Parathyroid adenoma (tissue), 2 donors: ENCODE data around the gene IL1RAPL1.

ENCODE experiments used
- H2AFZ ChIP-seq: fragments of 300-600 bp; sonication (generic); one replicate; pipeline ENCODE4 v1.7.0; 2017; ENCODE audit warnings: antibody characterized with exemption, mild to moderate bottlenecking
- H3K27ac ChIP-seq: fragments of 300-600 bp; sonication (generic); one replicate; pipeline ENCODE4 v1.7.0; 2017
- H3K27me3 ChIP-seq: fragments of 300-600 bp; sonication (generic); one replicate; pipeline ENCODE4 v1.7.0; 2017; ENCODE audit warnings: low read length; ENCODE audit not compliant: control insufficient read depth, insufficient read depth
- H3K36me3 ChIP-seq: fragments of 300-600 bp; sonication (generic); one replicate; pipeline ENCODE4 v1.7.0; 2017; ENCODE audit warnings: low read length; ENCODE audit not compliant: control insufficient read depth, insufficient read depth
- H3K4me1 ChIP-seq: fragments of 300-600 bp; sonication (generic); one replicate; pipeline ENCODE4 v1.7.0; 2017; ENCODE audit warnings: control low read depth
- H3K4me2 ChIP-seq: fragments of 300-600 bp; sonication (generic); one replicate; pipeline ENCODE4 v1.7.0; 2017; ENCODE audit warnings: low read length
- H3K4me3 ChIP-seq: fragments of 300-600 bp; sonication (generic); one replicate; pipeline ENCODE4 v1.7.0; 2017; ENCODE audit warnings: low read depth, low read length
- H3K79me2 ChIP-seq: fragments of 300-600 bp; sonication (generic); one replicate; pipeline ENCODE4 v1.7.0; 2017; ENCODE audit warnings: control low read depth
- H3K9ac ChIP-seq: fragments of 300-600 bp; sonication (generic); one replicate; pipeline ENCODE4 v1.7.0; 2017; ENCODE audit warnings: mild to moderate bottlenecking
- H3K9me3 ChIP-seq: fragments of 300-600 bp; sonication (generic); one replicate; pipeline ENCODE4 v1.7.0; 2017; ENCODE audit warnings: low read length; ENCODE audit not compliant: control insufficient read depth
- CTCF ChIP-seq: fragments of 300-600 bp; sonication (generic); IDR thresholded peaks from one replicate; pipeline ENCODE4 v1.7.0; 2017; ENCODE audit warnings: antibody characterized with exemption, mild to moderate bottlenecking
- donor health status: primary hyperparathyroidism.

Gene IL1RAPL1

DNA sequence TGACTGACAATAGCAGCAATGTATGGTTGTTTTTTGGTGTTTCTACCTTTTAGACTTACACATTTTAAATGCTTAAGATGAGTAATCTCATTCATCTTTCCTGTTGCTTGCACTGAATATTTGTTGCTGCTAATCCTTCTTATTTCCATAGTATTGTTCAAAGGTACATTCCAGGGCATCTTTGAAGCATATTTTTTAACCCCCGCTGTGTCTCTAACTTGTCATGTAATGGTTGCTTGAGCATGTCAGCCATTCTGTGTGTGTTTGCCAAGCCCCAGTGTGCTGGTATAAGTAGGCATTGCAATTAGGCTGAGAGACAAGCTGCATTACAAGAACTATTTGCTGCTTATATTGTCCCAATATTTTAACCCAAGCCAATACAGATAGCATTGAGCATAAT is 87.9 kb downstream of the IL1RAPL1 start:
- Histone ChIP-seq H3K4me3 (no peak overlapping the region), H3K4me1 (no peaks in the 10 kb centered on the region), H2AFZ (no peak overlapping the region), H3K36me3 (no peaks in the 10 kb centered on the region), H3K4me2 (no peak overlapping the region), H3K27me3 (no peaks in the 10 kb centered on the region), H3K9ac (no peak overlapping the region), H3K79me2 (no peaks in the 10 kb centered on the region), H3K27ac (no peak overlapping the region), H3K9me3 (no peaks in the 10 kb centered on the region)
- no peak for TF ChIP-seq CTCF

DNA sequence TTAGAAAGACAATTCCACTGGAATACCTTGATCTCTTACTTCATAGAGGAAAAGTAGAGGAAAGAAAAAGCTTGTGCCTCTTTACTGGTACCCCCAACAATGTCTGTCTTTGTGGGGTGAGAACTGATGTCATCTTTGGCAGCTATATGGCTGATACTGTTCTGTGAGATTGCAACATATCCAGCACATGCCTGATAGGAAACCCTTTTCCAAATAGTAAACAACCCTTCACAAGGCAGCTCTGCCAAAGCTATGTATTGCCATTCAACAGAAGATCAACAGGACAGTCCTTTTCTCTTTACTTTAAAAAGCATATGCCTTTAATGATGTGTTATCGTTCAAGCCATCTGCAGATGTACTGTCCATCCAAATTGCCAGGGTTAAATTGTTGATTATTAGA is 105.9 kb downstream of the IL1RAPL1 start:
- H3K27ac ChIP-seq = no peak overlapping the region
- TF ChIP-seq CTCF = no peak
- no peaks in the 10 kb centered on the region for H3K36me3 ChIP-seq
- no peak overlapping the region for H3K4me3 ChIP-seq
- no peaks in the 10 kb centered on the region for H3K27me3 ChIP-seq
- no peaks in the 10 kb centered on the region for H3K4me1 ChIP-seq
- H2AFZ ChIP-seq = no peak overlapping the region
- no peak overlapping the region for H3K9ac ChIP-seq
- no peaks in the 10 kb centered on the region for H3K9me3 ChIP-seq
- H3K4me2 ChIP-seq = no peak overlapping the region
- no peaks in the 10 kb centered on the region for H3K79me2 ChIP-seq

- H3K4me1 ChIP-seq = no peaks in the 10 kb centered on the region
- H3K36me3 ChIP-seq = no peaks in the 10 kb centered on the region
- H3K79me2 ChIP-seq = no peaks in the 10 kb centered on the region
- H3K9me3 ChIP-seq = no peaks in the 10 kb centered on the region
- H3K27me3 ChIP-seq = no peaks in the 10 kb centered on the region
- no peak overlapping the region for H3K27ac ChIP-seq
- TF ChIP-seq CTCF = no peak
- H2AFZ ChIP-seq = no peak overlapping the region
- no peak overlapping the region for H3K4me3 ChIP-seq
- H3K4me2 ChIP-seq = no peak overlapping the region
- H3K9ac ChIP-seq = no peak overlapping the region
These were observed 110.5 kb downstream of the IL1RAPL1 start for GRCh38 chrX:28697732-28698131.

DNA sequence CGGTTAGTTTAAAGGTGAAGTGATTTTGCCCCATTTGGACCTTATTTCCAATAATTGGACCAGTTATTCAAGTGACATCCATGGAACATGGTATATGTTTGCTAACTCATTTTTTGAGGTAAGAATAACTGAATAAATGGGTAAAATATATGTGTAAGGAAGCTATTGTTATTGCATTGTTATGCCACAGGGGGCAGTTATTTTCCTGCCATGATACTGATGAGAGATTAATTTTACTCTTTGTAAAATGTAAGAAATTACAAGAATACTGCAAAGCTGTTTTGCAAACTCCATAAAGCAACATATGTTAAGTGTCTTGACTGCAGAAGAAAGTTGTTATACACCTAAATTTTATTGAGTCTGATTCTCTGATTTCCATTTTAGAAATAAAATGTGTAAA is 114.0 kb downstream of the IL1RAPL1 start:
- Histone ChIP-seq H3K9ac (no peak overlapping the region), H3K4me3 (no peak overlapping the region), H3K79me2 (no peaks in the 10 kb centered on the region), H3K4me1 (no peaks in the 10 kb centered on the region), H3K27ac (no peak overlapping the region), H3K27me3 (no peaks in the 10 kb centered on the region), H2AFZ (no peak overlapping the region), H3K9me3 (no peaks in the 10 kb centered on the region), H3K4me2 (no peak overlapping the region), H3K36me3 (no peaks in the 10 kb centered on the region)
- no peak for TF ChIP-seq CTCF

GRCh38 chrX:28706964-28707363 is 119.7 kb downstream of the IL1RAPL1 start:
- Histone ChIP-seq H3K27ac (no peak overlapping the region), H2AFZ (no peak overlapping the region), H3K36me3 (no peaks in the 10 kb centered on the region), H3K9ac (no peak overlapping the region), H3K27me3 (no peaks in the 10 kb centered on the region), H3K4me1 (no peaks in the 10 kb centered on the region), H3K9me3 (no peaks in the 10 kb centered on the region), H3K4me3 (no peak overlapping the region), H3K4me2 (no peak overlapping the region), H3K79me2 (no peaks in the 10 kb centered on the region)
- TF ChIP-seq CTCF = no peak
